GM19397 (cell line): ENCODE results near the gene TRAF3.
"Not testable (repeated sequence)": the region's sequence is repeated elsewhere in the genome, so short reads cannot be mapped to it uniquely, and the experiment has no call there.

Experiments
- ATAC-seq: cut with Tn5 transposase; IDR thresholded peaks from one replicate; pipeline ENCODE4 v1.9.1; 2021; ENCODE audit warnings: mild to moderate bottlenecking, moderate library complexity; ENCODE audit not compliant: unreplicated experiment

Gene TRAF3

DNA sequence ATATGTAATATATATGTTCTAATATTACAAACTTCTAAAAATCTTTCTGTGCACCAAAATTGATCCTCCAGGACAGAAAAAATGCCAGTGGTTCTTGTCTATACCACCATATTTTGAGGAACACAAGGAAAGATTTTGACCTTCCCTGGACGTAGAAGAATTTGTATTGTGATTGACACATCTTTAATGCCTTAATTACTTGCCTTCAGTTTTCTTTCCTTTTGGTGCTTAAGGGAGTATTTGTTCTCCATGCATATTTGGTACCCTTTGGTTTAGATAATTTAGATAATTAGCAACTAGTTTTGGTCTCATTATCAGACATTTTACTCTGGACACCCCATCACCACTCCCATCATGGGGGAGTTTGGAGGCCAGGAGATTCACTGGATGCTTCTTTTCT lies 27.6 kb downstream of the TRAF3 start:
- ATAC-seq, result no peak

DNA sequence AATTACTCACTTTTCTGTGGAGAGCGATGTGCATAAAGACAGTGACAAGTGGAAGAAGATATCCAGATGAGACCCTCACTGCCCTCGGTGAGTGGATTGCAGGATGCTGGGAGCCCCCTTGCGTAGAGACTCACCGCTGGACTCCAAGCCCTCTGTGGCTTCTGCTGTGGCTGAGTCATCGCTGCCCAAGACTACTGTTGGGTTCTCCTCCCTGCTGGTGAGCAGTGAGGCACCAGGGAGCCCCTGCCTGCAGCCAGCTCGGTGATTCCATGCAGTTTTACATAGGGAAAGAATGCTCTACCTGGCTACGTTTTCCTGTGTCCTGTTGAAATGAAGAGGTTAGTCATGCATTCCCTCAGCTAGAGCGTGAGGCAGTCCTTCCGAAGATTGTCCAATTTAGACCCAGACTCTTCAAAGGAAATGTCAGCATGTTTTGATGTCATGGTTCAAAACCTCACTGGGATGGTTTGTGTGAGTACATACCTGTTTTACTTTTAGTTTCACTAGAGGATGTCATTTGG lies 28.2 kb downstream of the TRAF3 start:
- ATAC-seq, result peak; percentile 42

DNA sequence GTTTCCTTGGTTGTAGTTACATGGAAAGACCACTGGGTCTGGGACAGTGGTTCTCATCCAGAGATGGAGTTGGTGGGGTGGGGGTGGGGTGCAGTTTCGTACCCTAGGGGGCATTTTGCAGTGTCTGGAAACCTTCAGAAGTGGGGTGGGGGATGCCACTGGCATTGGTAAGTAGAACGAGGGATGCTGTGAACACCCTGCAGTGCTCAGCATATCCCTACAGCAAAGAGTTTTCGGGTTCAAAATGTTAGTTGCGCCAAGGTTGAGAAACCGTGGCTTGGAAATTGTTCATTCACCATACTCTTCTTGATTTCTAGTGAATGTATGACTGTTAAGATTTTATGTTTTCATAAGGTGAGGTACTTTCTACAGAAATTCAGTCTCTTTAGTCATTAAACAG lies 28.7 kb downstream of the TRAF3 start:
- no peak for ATAC-seq

DNA sequence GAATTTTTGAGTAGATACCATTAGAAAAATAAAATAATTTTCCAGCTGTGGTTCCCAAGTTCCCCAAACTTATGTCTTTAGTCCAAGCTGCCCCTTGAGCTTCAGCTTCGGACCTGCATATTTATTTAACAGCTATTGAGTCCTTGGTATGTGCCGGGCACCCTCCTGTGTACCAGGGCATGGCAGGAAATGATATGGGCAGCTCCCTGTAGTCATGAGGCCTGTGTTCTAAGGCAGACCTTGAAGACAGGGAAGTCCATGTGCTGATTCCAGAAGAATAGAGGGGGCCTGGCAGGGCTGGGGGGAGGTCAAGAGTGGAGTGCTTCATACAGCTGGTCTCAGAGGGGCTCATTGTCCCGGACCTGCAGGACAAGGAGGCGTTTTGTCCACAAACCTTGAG lies 29.2 kb downstream of the TRAF3 start:
- ATAC-seq, result no peak

DNA sequence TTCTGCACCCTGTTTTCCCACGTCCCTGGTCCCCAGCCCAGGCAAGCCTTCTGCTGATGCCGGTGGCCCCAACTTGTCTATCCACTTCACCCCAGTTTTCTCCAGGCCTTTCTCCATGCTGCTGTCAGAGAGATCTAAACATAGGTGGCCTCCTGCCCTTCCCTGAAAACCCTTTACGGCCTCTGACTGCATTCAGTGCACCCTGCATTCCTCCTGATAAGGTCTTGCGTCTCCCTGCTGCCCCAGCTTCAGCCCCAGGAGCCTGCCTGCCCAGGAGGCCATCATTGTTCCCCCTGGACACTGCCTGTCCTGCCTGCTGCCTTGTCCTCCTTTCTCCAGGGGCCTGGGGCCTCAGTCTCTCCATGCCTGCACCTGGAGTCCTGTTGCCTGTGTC lies 29.8 kb downstream of the TRAF3 start:
- ATAC-seq, result no peak

DNA sequence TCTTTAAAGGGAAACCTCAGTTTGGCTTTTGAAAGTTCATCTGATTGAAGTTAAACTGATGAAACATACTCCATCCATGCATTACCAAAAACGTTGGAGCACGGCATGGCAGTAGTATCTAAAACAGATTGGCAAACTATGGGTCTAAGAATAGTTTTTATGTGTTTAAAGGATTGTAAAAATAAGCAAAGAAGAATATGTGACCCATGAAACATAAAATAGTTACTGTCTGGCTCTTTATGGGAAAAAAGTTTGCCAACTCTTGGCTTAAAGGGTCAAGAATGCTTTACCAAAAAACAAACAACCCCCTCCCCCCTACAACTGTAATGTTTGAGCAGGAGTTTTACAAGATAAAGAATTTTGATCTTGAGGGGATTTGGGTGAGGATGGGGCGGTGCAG lies 32.6 kb downstream of the TRAF3 start:
- no peak for ATAC-seq

DNA sequence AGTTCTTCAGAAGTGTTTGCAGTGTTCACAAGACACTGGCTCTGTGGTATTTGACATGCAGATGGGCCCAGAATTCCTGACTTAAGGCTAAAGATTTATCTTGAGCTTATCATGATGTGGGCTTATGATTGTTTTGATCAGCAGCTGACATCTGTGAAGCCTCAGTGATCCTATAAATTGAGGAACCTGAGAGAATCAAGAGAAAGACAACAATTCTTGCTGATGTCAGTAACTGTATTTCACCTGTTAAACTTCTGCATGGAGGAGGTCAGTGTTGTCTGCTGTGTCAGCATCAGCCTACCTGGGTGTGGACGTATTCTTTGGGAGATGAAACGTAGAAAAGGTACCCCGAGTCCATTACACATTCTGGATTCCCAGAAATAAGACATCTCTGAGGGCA lies 33.3 kb downstream of the TRAF3 start:
- ATAC-seq, result no peak

DNA sequence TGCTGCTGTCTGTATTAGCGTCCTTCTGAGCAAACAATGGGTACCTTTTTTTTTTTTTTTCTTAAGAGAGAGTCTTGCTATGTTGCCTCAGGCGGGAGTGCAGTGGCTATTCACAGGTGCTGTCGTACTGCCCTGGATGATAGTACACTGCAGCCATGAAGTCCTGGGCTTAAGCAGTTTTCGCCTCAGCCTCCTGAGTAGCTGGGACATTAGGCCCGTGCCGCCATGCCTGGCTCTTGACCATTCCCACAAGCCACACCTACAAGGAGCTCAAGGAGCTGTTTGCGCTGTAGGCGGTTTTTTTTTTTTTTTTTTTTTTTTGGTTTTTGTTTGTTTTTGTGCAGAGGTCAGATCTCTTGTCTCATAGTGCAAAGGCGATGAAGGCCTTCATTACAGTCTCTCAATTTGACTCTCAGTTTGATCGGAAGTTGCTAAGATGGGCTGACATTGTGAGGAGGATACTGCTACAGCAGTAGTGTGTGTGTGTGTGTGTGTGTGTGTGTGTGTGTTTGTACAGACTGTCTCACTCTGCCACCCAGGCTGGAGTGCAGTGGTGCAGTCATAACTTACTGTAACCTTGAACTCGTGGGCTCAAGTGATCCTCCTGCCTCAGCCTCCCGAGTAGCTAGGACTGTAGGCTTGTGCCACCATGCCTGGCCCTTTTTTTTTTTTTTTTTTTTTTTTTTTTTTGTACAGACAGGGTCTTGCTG lies 34.2 kb downstream of the TRAF3 start:
- no peak for ATAC-seq

DNA sequence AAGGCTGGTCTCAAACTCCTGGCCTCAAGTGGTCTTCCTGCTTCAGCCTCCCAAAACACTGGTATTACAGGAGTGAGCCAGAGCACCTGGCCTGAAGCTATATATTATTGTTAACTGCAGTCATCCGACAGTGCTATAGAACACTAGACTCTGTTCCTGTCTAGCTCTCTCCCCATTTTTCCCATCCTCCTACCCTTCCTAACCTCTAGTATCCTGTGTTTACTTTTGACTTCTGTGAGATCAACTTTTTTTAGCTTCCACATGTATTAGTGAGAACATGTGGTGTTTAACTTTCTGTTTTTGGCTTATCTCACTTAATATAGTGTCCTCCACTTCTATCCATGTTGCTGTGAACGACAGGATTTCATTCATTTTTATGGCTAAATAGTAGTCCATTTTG lies 34.7 kb downstream of the TRAF3 start:
- ATAC-seq, result no peak

DNA sequence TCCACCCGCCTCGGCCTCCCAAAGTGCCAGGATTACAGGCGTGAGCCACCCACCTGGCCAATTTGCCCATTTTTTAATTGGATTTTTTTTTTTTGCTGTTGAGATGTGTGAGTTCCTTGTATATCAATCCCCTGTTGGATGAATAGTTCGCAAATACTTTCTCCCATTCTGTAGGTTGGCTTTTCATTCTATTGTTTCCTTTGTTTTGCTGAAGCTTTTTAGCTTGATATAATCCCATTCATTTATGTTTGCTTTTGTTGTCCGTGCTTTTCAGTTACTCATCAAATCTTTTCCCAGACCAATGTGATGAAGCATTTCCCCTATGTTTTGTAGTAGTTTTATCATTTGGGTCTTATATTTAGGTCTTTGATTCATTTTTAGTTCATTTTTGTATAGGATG lies 36.4 kb downstream of the TRAF3 start:
- ATAC-seq, result no peak

DNA sequence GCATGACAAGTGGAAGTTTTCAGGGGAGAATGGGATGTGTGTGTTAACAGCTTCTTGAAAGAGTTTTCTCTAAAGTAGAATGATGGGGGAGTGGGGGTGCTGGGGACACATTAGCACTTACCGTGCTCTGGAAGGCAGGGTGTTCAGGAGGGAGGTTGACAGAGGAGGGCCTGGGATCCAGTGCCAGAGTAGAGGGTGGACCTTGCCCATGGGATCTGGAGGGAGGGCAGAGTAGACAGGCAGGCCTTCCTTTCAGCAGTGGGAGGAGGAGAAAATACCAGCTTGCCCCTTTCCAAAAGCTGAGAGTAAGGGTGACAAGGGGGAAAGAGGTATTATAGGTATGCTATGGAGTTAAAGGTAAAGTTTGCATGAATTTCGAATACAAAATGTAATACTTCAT lies 40.1 kb downstream of the TRAF3 start:
- no peak for ATAC-seq

DNA sequence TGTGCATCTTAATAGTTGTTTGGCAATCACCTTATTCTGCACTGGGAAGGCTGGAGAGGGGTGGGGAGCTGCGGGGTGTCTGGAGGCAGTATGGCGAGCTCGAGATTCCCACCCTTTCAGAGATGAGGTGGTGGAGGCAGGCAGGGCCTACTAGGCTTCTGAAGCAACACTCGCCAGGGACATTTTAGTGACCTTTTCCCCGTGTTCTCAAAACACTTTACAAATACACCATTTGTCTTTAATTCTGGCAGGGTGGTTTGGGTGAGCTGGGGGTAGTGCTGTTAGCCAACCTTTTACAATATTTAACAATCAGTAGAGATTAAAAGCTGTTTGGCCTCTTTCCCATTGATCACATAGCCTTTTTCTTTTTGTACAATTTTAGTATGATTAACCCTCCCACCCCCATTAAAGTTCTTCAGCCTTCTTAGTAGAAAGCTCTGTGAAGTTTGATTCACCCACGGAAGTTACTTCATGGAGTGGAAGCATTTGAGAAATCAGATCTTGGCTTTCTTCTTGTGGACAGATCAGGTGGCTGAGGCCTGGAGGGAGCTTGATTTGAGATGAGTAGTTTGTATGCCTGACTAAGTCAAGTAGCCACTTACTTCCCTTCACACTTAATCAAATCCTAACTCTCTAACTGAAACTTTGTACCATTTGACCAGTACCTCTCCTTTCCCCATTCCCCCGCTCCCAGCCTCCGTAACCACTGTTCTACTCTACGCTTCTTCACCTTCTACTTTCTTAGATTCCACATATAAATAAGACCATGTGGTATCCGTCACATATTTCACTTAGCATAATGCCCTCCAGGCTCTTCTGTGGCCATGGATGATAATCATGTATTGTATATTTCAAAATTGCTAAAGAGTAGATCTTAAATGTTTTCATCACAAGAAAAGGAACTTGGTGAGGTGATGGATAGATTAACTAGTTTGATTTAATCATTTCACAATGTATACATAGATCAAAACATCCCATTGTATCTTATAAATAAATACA lies 41.0 kb downstream of the TRAF3 start:
- ATAC-seq, result no peak

DNA sequence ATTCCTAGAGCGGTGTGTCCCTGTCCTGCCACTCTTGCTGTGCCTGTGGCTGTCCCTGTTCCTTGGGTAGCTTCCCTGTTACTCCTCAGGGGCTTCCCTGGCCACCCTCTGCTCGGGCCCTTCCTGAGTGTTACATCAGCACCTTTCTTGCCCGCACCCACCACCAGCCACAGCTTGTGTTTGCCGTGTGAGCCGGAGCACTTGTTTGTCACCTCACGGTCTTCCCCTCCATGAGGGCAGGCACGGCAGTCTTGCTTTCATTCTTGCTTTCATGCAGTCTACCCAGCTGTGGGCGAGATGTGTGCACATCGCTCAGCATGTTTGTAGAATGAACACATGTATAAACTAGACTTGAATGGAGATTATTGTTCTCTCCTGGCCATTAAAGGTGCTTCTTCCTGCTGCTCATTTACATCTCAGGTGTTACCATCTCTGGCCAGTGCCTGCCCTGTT lies 42.0 kb downstream of the TRAF3 start:
- peak; percentile 77 for ATAC-seq

DNA sequence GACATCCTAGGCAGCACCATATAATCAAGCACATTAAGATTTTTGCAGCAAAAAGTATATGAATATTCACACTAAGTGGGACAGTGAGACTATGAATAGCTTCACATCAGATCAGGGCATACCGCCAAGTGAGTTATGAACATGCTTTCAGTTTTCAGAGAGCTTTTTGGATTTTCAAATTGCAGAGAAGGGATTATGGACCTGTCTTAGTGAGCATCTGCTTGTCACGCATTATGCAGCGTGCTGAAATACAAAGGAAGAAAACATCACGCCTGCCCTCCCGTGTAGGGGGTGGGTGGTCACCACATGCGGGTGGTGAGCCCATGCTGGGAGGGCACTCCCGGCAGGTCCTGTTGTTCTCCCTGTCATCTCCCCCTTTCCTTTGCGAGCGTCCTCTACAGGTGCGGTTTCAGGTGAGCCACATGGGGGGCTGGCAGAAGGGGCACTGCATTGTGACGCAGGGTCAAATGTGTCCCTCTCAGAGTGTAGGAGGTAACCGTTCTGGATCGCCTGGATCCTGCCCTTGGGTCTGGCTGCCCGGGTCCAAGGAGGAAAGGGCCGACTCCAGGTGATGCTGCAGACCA lies 42.6 kb downstream of the TRAF3 start:
- peak; percentile 11 for ATAC-seq

DNA sequence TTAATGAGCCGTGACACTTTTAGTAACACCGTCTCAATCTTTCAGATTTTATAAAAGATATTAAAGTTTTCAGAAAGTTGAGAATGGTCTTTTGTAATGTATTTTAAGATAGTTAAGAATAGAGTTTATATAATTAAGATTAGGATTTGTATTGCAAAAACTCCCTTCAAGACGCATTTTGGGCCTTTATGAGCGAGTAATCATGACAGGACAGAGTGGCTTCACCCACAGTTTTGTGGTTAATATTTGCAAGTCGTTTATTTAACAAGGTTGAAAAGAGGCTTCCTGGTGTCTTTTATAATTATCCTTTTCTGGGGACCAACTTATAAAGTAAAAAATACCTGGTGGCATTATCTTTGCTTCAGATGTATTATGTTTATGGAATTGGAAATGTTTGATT lies 44.0 kb downstream of the TRAF3 start:
- ATAC-seq, result no peak

DNA sequence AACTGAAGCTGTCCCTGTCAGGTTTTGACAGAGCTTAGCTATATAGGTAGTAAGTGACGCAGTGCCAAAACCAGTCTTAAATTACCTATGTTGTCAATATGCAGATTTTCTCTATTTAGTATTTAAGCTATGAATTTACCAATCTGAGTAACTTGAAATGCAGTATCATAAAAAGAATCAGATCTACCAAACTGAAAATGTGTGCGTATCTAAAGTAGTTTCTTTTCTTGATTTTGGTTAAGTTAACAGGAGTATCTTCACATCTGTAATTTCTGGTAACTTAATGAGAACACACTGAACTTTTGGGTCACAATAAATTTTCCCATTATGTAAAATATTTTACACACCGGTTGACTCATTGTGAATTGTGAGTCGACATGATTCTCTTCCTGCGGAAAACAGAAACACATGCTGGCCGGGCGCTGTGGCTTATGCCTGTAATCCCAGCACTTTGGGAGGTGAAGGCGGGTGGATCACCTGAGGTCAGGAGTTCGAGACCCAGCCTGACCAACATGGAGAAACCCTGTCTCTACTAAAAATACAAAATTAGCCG lies 45.1 kb downstream of the TRAF3 start:
- ATAC-seq, result no peak

DNA sequence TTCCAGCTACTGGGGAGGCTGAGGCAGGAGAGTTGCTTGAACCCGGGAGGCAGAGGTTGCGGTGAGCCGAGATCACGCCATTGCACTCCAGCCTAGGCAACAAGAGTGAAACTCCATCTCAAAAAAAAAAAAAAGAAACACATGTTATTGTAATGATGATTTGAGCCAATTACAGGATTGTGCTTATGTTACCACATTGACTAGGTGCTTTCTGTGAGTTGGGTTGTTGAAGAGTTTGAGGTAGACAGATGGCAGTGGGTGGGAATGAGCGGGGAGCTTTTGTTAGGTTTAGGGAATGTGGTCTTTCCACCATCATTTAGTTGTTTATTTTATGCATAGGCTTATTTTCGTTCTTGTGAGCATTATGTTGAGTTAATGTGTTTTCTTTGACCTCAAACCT lies 45.6 kb downstream of the TRAF3 start:
- not testable (repeated sequence) for ATAC-seq

DNA sequence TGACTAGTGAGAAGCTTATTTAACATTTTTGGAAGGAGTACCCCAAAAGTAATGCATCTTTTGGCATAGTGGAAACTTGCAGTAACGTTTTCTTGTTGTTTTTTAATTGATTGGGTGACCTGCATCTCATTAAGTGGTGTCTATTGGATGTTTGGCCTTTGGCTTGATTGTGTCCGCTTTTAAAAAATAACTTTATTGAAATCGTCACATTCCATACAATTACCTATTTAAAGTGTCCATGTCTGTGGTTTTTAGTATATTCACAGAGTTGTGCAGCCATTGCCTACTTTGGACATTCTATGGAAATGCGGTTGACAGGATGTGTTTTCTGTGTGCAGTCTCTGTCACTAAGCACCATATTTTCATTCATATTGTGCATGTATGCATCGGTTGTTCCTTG lies 46.3 kb downstream of the TRAF3 start:
- no peak for ATAC-seq

DNA sequence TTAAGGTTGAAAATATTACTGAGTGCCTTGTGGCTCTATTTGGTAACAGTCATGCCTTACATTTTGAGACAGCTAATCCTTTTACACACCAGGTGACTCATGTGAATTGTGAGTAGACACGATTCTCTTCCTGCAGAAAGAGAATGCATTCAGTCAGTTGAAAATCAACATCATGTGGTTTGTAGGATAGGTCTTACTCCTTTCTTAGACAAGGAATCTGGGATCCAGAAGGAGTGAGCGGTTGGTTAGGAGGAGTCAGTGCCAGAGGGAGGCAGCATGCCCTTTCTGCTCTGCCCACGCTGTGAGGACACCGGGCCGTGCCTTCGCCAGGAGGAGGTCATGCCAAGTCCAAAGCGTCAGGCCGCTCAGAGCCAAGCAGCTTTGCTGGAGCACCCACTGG lies 47.6 kb downstream of the TRAF3 start:
- no peak for ATAC-seq

DNA sequence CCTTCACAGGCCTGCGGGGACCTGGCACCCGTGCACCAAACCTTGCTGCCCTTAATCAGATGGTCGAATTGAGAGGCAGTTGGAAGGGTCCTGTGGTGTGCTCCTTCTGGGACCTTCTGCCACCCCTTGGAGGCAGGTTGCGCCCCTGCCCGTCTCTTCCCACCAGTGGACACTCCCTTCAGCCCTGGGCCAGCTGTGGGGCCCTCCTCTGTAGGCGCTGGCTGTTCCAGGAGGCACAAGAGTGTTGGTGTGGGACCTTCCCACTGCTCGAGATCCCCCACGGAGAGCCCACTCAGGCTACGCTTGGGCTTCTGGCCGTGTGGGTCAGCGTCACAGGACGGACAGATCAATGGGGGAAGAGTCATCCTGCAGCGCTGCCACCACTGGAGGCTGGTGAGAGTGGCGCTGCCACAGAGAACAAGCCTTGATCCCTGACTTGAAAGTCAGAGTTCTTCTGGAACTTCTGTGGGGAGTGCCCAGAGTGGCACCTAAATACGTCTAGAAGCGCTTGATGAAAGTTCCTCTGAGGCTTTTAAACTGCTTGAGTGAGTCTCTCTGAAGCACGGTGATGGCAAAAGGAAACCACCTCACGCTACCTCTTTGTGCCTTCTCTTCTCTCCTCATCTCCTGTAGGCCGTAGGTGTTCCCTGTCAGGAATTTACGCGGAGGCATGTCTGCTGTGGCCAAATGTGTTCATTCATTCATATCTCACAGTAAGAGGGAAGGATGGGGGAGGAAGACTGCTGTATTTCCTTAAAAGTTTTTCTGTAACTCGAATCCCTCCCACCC lies 48.3 kb downstream of the TRAF3 start:
- ATAC-seq, result no peak
